Naive thymus-derived CD4-positive, alpha-beta T cell (primary cell): Measurements from ENCODE around the gene ACP3. TPM values are rescaled to one million over a fixed set of nuclear protein-coding genes. Genes with fewer than 3 reads are reported as not detected.

Experiments
- ATAC-seq: fragments of 150-1000 bp; cut with Tn5 transposase; 2 replicates; pipeline ENCODE4 v1.10.0; 2021; ENCODE audit warnings: mild to moderate bottlenecking, moderate library complexity
- CTCF ChIA-PET: fragments of 350-600 bp; sonication (Branson Sonifier 250); formaldehyde crosslinking; loops from one replicate; lab custom pipeline; 2021; ENCODE audit warnings: antibody characterized with exemption; lab: Charles Lee
- POLR2A ChIA-PET: fragments of 350-600 bp; sonication (Branson Sonifier 250); formaldehyde crosslinking; loops from one replicate; lab custom pipeline; 2021; ENCODE audit warnings: antibody characterized with exemption, inconsistent platforms; lab: Charles Lee
- DNase-seq, 9 donors: peaks; one replicate each; pipeline versions ENCODE4 v3.0.0 to v3.0.0-alpha.2; 2020 to 2022; ENCODE audit warnings: mixed read lengths in 1 of 9
- H3K27ac ChIP-seq: one replicate; pipeline ENCODE4 v1.7.0; 2013; ENCODE audit warnings: mild to moderate bottlenecking, low read depth, low read length, moderate library complexity
- H3K27me3 ChIP-seq, 2 donors: one replicate each; pipeline ENCODE4 v1.7.0; 2013; ENCODE audit warnings: low read length in 2 of 2, mild to moderate bottlenecking in 2 of 2, moderate library complexity in 2 of 2; ENCODE audit not compliant: control insufficient read depth in 2 of 2, insufficient read depth in 2 of 2
- H3K36me3 ChIP-seq, 3 experiments: 1 replicate in 2 of 3; 2 replicates in 1 of 3; pipeline ENCODE4 v1.7.0; 2013; ENCODE audit warnings: low read length in 3 of 3, mild to moderate bottlenecking in 3 of 3, moderate library complexity in 1 of 3; ENCODE audit not compliant: insufficient read depth in 3 of 3, control insufficient read depth in 2 of 3
- H3K4me1 ChIP-seq, 2 donors: one replicate each; pipeline ENCODE4 v1.7.0; 2013; ENCODE audit warnings: low read length in 2 of 2, mild to moderate bottlenecking in 2 of 2, moderate library complexity in 1 of 2; ENCODE audit not compliant: control insufficient read depth in 2 of 2, insufficient read depth in 2 of 2
- H3K4me3 ChIP-seq: 2 replicates; pipeline ENCODE4 v1.7.0; 2013; ENCODE audit warnings: mild to moderate bottlenecking, low read length
- H3K9me3 ChIP-seq, 3 experiments: 1 replicate in 2 of 3; 2 replicates in 1 of 3; pipeline ENCODE4 v1.7.0; 2013; ENCODE audit warnings: low read length in 3 of 3; ENCODE audit not compliant: control insufficient read depth in 2 of 3
- H3K27ac Mint-ChIP-seq, 9 donors: one replicate each; pipeline ENCODE4 v1.8.0; 2020 to 2022; ENCODE audit warnings: mixed read lengths in 9 of 9, mild to moderate bottlenecking in 8 of 9, moderate library complexity in 5 of 9, inconsistent platforms in 2 of 9
- H3K27me3 Mint-ChIP-seq, 5 donors: one replicate each; pipeline ENCODE4 v1.8.0; 2021 to 2022; ENCODE audit warnings: mixed read lengths in 5 of 5, mild to moderate bottlenecking in 1 of 5
- H3K36me3 Mint-ChIP-seq, 5 donors: one replicate each; pipeline ENCODE4 v1.8.0; 2020 to 2022; ENCODE audit warnings: mixed read lengths in 5 of 5, mild to moderate bottlenecking in 3 of 5, inconsistent platforms in 1 of 5
- H3K4me1 Mint-ChIP-seq, 7 donors: one replicate each; pipeline ENCODE4 v1.8.0; 2020 to 2022; ENCODE audit warnings: mixed read lengths in 7 of 7, mild to moderate bottlenecking in 3 of 7, inconsistent platforms in 1 of 7
- H3K4me3 Mint-ChIP-seq, 10 donors: one replicate each; pipeline ENCODE4 v1.8.0; 2020 to 2022; ENCODE audit warnings: mild to moderate bottlenecking in 10 of 10, mixed read lengths in 10 of 10, moderate library complexity in 6 of 10, inconsistent platforms in 2 of 10
- H3K9me3 Mint-ChIP-seq, 11 donors: one replicate each; pipeline ENCODE4 v1.8.0; 2020 to 2022; ENCODE audit warnings: mixed read lengths in 11 of 11, mild to moderate bottlenecking in 4 of 11, inconsistent platforms in 1 of 11, moderate library complexity in 1 of 11
- intact Hi-C, 2 donors: fragments of 100-400 bp; cut with micrococcal nuclease; formaldehyde crosslinking; loops; one replicate each; pipeline ENCODE4 v1.15.1; 2023
- polyA plus RNA-seq, 2 donors: library from polyadenylated mRNA; unstranded; fragments of 300-500 nt; fragmentation: Illumina TruSeq; gene quantifications; one replicate each; pipeline ENCODE4 v1.2.3, GENCODE V29; 2021
- total RNA-seq, 6 experiments: library from RNA in 5 of 6; stranded (reverse) in 5 of 6; gene quantifications; 1 replicate in 5 of 6; 2 replicates in 1 of 6; pipeline ENCODE4 v1.2.3 and lab custom pipeline; 2021 to 2026

The ACP3 gene
- total and polyA plus RNA-seq, 7 experiments from 2014 or later: 0.32 to 19.0 (median 1.9) TPM; not detected in 4

- Histone ChIP-seq H3K4me1 (no peaks in the 10 kb centered on the region), H3K9me3 (no peaks in the 10 kb centered on the region), H3K27me3 (peaks cover 0 to 3% of the 10 kb centered on the region in 2 donors), H3K27ac (no peak overlapping the region), H3K36me3 (no peaks in the 10 kb centered on the region), H3K4me3 (no peak overlapping the region)
- H3K36me3 Mint-ChIP-seq: no peaks in the 10 kb centered on the region
- CTCF ChIA-PET: interaction anchor here (0.9 to 1.9 kb wide), 4 partner anchors 9 to 291 kb away, joined by 3 to 10 read pairs (median 3); no protein-coding TSS in a partner anchor
- no peak for DNase-seq
- POLR2A ChIA-PET: no interaction called here
- peaks cover 0 to 17% (median 0%) of the 10 kb centered on the region in 5 donors for H3K27me3 Mint-ChIP-seq
- H3K27ac Mint-ChIP-seq: no peak overlapping the region
- H3K4me1 Mint-ChIP-seq: peaks cover 0 to 4% (median 0%) of the 10 kb centered on the region in 7 donors
- ATAC-seq: no peak
- H3K4me3 Mint-ChIP-seq: no peak overlapping the region
- no peaks in the 10 kb centered on the region for H3K9me3 Mint-ChIP-seq
- intact Hi-C loops: loop anchor here (5.0 to 10.0 kb wide), 3 partner anchors 146 to 1071 kb away; no protein-coding TSS in a partner anchor
These were observed 34.1 kb downstream of the ACP3 start for GRCh38 chr3:132351222-132351806.

GRCh38 chr3:132352556-132353143, 35.4 kb downstream of the ACP3 start:
- Mint-ChIP-seq H3K27me3 (peaks cover 0 to 18% (median 0%) of the 10 kb centered on the region in 5 donors), H3K27ac (no peak overlapping the region), H3K9me3 (no peaks in the 10 kb centered on the region), H3K4me1 (peaks cover 0 to 4% (median 0%) of the 10 kb centered on the region in 7 donors), H3K36me3 (no peaks in the 10 kb centered on the region), H3K4me3 (no peak overlapping the region)
- POLR2A ChIA-PET: no interaction called here
- Histone ChIP-seq H3K27me3 (peaks cover 0 to 3% of the 10 kb centered on the region in 2 donors), H3K36me3 (no peaks in the 10 kb centered on the region), H3K4me1 (no peaks in the 10 kb centered on the region), H3K27ac (no peak overlapping the region), H3K9me3 (no peaks in the 10 kb centered on the region), H3K4me3 (no peak overlapping the region)
- intact Hi-C loops: loop anchor here (1.0 to 10.0 kb wide), 6 partner anchors 47 to 1070 kb away; no protein-coding TSS in a partner anchor
- CTCF ChIA-PET: interaction anchor here (0.6 to 1.9 kb wide), 5 partner anchors 8 to 290 kb away, joined by 3 to 10 read pairs (median 3); no protein-coding TSS in a partner anchor
- DNase-seq (peak; percentile 11 to 65 (median 52)), ATAC-seq (peak; percentile 91)

GRCh38 chr3:132354916-132355702, 37.9 kb downstream of the ACP3 start:
- no peak for DNase-seq
- Mint-ChIP-seq H3K36me3 (no peaks in the 10 kb centered on the region), H3K27ac (no peak overlapping the region), H3K4me3 (no peak overlapping the region), H3K4me1 (peaks cover 0 to 4% (median 0%) of the 10 kb centered on the region in 7 donors), H3K27me3 (peaks cover 0 to 20% (median 7%) of the 10 kb centered on the region in 5 donors), H3K9me3 (peaks cover 0 to 2% (median 0%) of the 10 kb centered on the region in 11 donors)
- no peaks in the 10 kb centered on the region for H3K36me3 ChIP-seq
- intact Hi-C loops: loop anchor here (5.0 to 10.0 kb wide), 3 partner anchors 142 to 1067 kb away; no protein-coding TSS in a partner anchor
- H3K4me3 ChIP-seq: no peak overlapping the region
- no peak for ATAC-seq
- H3K27me3 ChIP-seq: no peaks in the 10 kb centered on the region
- CTCF ChIA-PET: no interaction called here
- H3K4me1 ChIP-seq: no peaks in the 10 kb centered on the region
- POLR2A ChIA-PET: no interaction called here
- H3K27ac ChIP-seq: no peak overlapping the region
- no peaks in the 10 kb centered on the region for H3K9me3 ChIP-seq

GRCh38 chr3:132356568-132356967, 39.4 kb downstream of the ACP3 start:
- ATAC-seq (no peak), DNase-seq (no peak)
- peaks cover 4 to 27% (median 7%) of the 10 kb centered on the region in 5 donors for H3K27me3 Mint-ChIP-seq
- H3K27ac ChIP-seq: no peak overlapping the region
- ChIA-PET POLR2A (no interaction called here), CTCF (no interaction called here)
- peaks cover 0 to 4% (median 0%) of the 10 kb centered on the region in 7 donors for H3K4me1 Mint-ChIP-seq
- peaks cover 0 to 2% (median 0%) of the 10 kb centered on the region in 11 donors for H3K9me3 Mint-ChIP-seq
- intact Hi-C loops: loop anchor here in 1 of 2 donors (10.0 kb wide), 1 partner anchor 178 kb away; no protein-coding TSS in a partner anchor
- no peaks in the 10 kb centered on the region for H3K4me1 ChIP-seq
- no peak overlapping the region for H3K4me3 Mint-ChIP-seq
- no peak overlapping the region for H3K4me3 ChIP-seq
- H3K36me3 Mint-ChIP-seq: no peaks in the 10 kb centered on the region
- H3K27ac Mint-ChIP-seq: no peak overlapping the region
- H3K27me3 ChIP-seq: no peaks in the 10 kb centered on the region
- H3K36me3 ChIP-seq: no peaks in the 10 kb centered on the region
- H3K9me3 ChIP-seq: no peaks in the 10 kb centered on the region

- Histone ChIP-seq H3K9me3 (no peaks in the 10 kb centered on the region), H3K27ac (no peak overlapping the region), H3K36me3 (no peaks in the 10 kb centered on the region), H3K4me3 (no peak overlapping the region), H3K4me1 (no peaks in the 10 kb centered on the region), H3K27me3 (no peaks in the 10 kb centered on the region)
- intact Hi-C loops: no loop called here
- DNase-seq (no peak), ATAC-seq (no peak)
- Mint-ChIP-seq H3K27ac (no peak overlapping the region), H3K4me1 (no peaks in the 10 kb centered on the region), H3K4me3 (no peak overlapping the region), H3K27me3 (peaks cover 7 to 34% (median 22%) of the 10 kb centered on the region in 5 donors), H3K9me3 (peaks cover 0 to 2% (median 0%) of the 10 kb centered on the region in 11 donors), H3K36me3 (no peaks in the 10 kb centered on the region)
- POLR2A ChIA-PET: no interaction called here
- CTCF ChIA-PET: interaction anchor here (0.9 kb wide), 1 partner anchor 9 kb away, joined by 3 read pairs; no protein-coding TSS in a partner anchor
These were observed 43.5 kb downstream of the ACP3 start for GRCh38 chr3:132360717-132361116.

- ATAC-seq: no peak
- intact Hi-C loops: no loop called here
- H3K9me3 ChIP-seq: no peaks in the 10 kb centered on the region
These were observed 45.1 kb downstream of the ACP3 start for GRCh38 chr3:132362329-132362728.

More at GRCh38 chr3:132362329-132362728, 45.1 kb downstream of the ACP3 start:
- no peak overlapping the region for H3K4me3 ChIP-seq
- no peak overlapping the region for H3K27ac Mint-ChIP-seq
- H3K4me1 ChIP-seq: no peaks in the 10 kb centered on the region
- no peak overlapping the region for H3K27ac ChIP-seq
- no peaks in the 10 kb centered on the region for H3K36me3 Mint-ChIP-seq
- H3K27me3 ChIP-seq: no peaks in the 10 kb centered on the region
- ChIA-PET CTCF (no interaction called here), POLR2A (no interaction called here)
- no peak for DNase-seq
- H3K4me3 Mint-ChIP-seq: no peak overlapping the region
- H3K27me3 Mint-ChIP-seq: peaks cover 7 to 35% (median 22%) of the 10 kb centered on the region in 5 donors
- H3K36me3 ChIP-seq: no peaks in the 10 kb centered on the region
- no peaks in the 10 kb centered on the region for H3K4me1 Mint-ChIP-seq
- peaks cover 0 to 2% (median 0%) of the 10 kb centered on the region in 11 donors for H3K9me3 Mint-ChIP-seq
